C1 segment of cervical spinal cord (tissue), 14 donors: ENCODE measurements around the gene TRIM27.
A peak's percentile ranks its signal among the peaks of the same experiment; 100 is the strongest.
"Not testable (repeated sequence)": the region's sequence is repeated elsewhere in the genome, so short reads cannot be mapped to it uniquely, and the experiment has no call there.

Source experiments
- DNase-seq, 14 donors: peaks; one replicate each; lab custom pipeline; 2025; lab: John Stamatoyannopoulos, UW

TRIM27 gene

DNA sequence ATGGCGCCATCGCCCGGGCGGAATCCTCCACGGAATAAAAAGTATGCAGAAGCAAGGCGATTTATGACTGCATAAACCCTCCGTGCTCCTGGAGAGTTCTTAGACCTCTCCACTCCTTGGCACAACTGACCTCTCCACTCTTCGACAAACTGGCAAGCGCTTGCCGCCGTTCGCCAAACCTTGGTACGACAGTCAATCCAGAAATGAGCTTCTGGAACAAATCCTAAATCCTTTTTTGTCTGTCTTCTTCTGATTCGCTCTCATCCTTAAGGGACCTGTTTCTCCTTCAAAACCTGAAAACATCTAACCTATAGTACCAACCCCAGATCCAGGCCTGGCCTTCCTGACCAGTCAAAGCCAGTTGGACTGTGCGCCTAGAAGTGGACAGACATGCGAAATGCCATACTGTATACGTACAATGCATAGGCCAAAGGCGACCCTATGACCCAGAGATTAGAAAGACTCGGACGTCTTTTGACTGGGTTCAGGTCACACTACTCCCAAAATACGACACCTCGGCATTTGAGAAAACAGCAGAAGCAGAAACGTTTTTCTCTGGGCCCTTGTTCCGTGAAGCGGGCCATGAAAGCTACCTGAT is 59.4 kb downstream of the TRIM27 start:
- no peak for DNase-seq

DNA sequence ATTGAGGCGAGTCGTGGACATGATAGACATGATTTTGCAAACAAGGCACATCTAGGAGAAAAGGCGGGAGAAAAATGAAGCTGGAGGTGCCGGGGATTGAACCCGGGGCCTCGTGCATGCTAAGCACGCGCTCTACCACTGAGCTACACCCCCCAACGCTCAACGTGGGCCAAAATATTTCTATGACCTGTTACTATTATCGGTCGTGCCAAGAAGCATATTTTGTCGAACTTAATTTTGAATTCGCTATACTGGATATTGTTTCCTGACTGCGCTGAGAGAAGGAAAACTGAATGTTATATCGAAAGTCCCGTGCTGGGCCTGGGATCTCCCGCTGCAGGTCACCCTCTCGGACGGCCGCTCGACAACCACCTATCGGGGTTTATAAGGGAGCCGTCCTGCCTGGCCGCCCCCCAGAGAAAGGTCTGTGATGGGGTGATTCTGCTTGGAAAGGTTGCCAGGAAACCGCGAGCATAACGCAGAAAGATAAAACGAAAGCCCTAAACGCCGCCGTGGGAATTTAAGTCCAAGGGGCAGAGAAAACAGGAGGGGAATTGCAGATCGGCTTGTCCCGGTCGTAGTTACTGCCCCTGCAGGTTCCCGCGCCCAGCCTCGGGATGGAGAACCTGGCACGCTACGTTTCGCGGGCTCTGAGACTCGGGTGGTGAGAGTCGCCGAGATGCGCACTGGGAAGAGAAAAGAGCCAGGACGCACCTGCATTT is 60.0 kb downstream of the TRIM27 start:
- peak; percentile 28 to 80 (median 68) for DNase-seq

DNA sequence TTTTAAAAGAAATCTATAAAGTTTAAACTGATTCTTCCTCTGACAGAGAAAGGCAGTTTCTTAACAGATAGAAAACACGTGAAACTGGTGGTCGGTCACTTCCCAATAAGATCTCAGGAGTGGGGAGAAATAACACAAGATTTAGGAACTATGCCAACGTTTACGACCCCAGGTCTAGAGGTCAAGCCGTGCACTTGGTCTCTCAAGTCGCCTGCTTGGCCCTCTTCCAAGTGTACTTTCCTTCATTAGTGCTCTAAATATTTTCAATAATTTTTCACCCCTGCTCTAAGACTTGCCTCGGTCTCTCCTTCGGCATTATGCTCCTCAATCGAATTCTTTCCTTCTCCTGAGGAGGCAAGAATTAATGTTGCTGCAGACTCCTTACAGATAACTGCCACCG is 61.7 kb downstream of the TRIM27 start:
- no peak for DNase-seq

DNA sequence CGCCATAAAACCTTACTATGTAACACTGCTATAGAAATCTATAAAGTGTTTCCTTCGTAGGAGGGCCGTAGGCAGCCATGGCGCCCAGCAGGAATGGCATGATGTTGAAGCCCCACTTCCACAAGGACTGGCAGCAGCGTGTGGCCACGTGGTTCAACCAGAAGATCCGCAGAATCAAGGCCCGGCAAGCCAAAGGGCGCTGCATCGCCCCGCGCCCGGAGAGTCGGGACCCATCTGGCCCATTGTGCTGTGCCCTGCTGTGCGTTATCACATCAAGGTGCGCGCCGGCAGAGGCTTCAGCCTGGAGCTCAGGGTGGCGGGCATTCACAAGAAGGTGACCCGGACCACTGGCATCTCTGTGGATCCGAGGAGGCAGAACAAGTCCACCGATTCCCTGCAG is 62.4 kb downstream of the TRIM27 start:
- DNase-seq = no peak

DNA sequence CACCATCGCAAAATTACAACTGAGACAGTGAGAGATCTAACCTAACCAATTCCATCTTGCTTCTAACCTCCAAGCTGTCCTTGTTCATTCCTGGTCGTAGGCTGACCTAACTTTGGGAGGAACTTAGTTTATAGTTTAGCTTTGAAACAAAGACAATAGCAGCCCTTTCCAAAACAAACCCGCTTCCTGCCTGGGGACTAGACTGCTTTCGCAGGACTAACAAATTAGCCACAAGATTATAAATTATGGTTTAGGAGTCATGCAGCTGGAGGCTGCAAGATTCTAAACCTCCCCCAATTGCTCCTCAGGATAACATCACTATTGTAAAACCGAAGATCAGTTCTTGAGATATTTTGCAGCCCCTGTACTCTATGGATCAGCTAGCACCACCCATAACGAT is 63.2 kb downstream of the TRIM27 start:
- no peak for DNase-seq

DNA sequence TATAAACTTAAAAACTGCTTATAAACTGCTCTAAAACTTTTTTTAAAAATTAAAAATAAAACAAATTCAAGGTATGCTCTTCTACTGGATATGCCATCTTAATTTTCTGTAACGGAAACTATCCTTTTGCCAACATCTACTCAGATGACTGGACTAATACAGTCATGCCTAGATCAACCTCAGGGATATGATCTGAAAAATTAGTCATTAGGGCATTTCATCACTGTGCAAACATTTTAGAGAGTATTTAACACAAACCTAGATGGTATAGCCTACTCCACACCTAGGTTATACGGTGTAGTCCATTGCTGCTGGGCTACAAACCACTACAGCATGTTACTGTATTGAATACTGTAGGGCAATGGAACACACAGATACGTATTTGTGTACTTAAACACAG is 64.8 kb downstream of the TRIM27 start:
- no peak for DNase-seq

DNA sequence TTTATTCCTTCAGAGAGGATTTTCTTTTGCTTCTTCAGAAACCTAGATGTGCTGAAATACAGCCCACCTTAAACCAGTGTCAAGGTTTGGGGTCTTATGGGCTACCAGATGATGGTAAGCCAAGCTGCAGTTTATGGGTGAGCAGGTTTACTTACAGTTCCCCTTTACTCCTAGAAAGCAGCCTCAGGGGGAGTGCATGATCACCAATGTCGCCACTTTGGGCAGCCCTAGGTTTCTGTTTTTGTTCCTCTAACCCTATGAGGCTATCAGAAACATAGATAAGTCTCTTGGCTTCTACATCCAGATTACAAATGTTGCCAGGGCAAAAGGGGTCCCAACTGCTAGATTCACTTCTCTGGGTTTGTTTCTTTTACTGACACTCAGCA is 67.2 kb downstream of the TRIM27 start:
- no peak for DNase-seq

DNA sequence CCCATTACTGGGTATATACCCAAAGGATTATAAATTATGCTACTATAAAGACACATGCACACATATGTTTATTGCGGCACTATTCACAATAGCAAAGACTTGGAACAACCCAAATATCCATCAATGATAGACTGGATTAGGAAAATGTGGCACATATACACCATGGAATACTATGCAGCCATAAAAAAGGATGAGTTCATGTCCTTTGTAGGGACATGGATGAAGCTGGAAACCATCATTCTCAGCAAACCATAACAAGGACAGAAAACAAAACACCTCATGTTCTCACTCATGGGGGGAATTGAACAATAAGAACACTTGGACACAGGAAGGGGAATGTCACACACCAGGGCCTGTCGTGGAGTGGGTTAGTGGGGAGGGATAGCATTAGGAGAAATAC is 69.4 kb downstream of the TRIM27 start:
- DNase-seq = not testable (repeated sequence)
